GM18498 (cell line): ENCODE results near the gene CCDC159.
"Not testable (repeated sequence)": the region's sequence is repeated elsewhere in the genome, so short reads cannot be mapped to it uniquely, and the experiment has no call there.

Source experiments
- ATAC-seq: cut with Tn5 transposase; IDR thresholded peaks from one replicate; pipeline ENCODE4 v1.9.1; 2021; ENCODE audit warnings: mild to moderate bottlenecking, moderate library complexity; ENCODE audit not compliant: unreplicated experiment

CCDC159 gene

GRCh38 chr19:11364296-11364904 is 18.1 kb downstream of the CCDC159 start:
- ATAC-seq = no peak

GRCh38 chr19:11364935-11365334 is 18.6 kb downstream of the CCDC159 start:
- ATAC-seq = no peak

GRCh38 chr19:11365557-11366117 is 19.3 kb downstream of the CCDC159 start:
- ATAC-seq = no peak

GRCh38 chr19:11367528-11367927 is 21.2 kb downstream of the CCDC159 start:
- no peak for ATAC-seq

- no peak for ATAC-seq
Observed at GRCh38 chr19:11370744-11371143, 24.4 kb downstream of the CCDC159 start.

GRCh38 chr19:11373166-11373884 is 27.0 kb downstream of the CCDC159 start:
- no peak for ATAC-seq

- no peak for ATAC-seq
Observed at GRCh38 chr19:11373885-11374432, 27.6 kb downstream of the CCDC159 start.

- peak; percentile 88 for ATAC-seq
Observed at GRCh38 chr19:11374433-11375142, 28.3 kb downstream of the CCDC159 start, which contains the start of gene SWSAP1. Gene SWSAP1 (plus strand): TSS chr19:11374666. CDS start chr19:11374681, 15 bp downstream.

GRCh38 chr19:11375143-11375948 is 29.0 kb downstream of the CCDC159 start:
- ATAC-seq = peak; percentile 34

GRCh38 chr19:11377237-11377636 is 30.9 kb downstream of the CCDC159 start:
- no peak for ATAC-seq

- ATAC-seq = no peak
Observed at GRCh38 chr19:11377756-11378155, 31.4 kb downstream of the CCDC159 start.

GRCh38 chr19:11378319-11379189 is 32.2 kb downstream of the CCDC159 start:
- no peak for ATAC-seq

GRCh38 chr19:11379269-11379845 is 33.0 kb downstream of the CCDC159 start:
- not testable (repeated sequence) for ATAC-seq

GRCh38 chr19:11379857-11380350 is 33.6 kb downstream of the CCDC159 start:
- ATAC-seq = no peak

GRCh38 chr19:11380653-11381537 is 34.6 kb downstream of the CCDC159 start:
- ATAC-seq = peak; percentile 80

- no peak for ATAC-seq
Observed at GRCh38 chr19:11382898-11383705, 36.8 kb downstream of the CCDC159 start.

- ATAC-seq = no peak
Observed at GRCh38 chr19:11383706-11384048, 37.4 kb downstream of the CCDC159 start.
